OCI-LY3 (cell line): ENCODE measurements around the gene PNLIPRP3.

Experiments
- H2AFZ ChIP-seq: fragments of 200-600, 300-600 bp; shearing (Covaris generic); 2 replicates; pipeline ENCODE4 v1.6.0; 2014; ENCODE audit warnings: antibody characterized with exemption, low read depth, low read length
- H3K27ac ChIP-seq: fragments of 200-600, 300-600 bp; sonication (generic); 2 replicates; pipeline ENCODE4 v1.5.1; 2014; ENCODE audit warnings: mild to moderate bottlenecking, low read length, moderate library complexity, mixed read lengths
- H3K27me3 ChIP-seq: fragments of 200-600, 300-600 bp; sonication (generic); 2 replicates; pipeline ENCODE4 v1.6.1; 2014; ENCODE audit warnings: low read depth, low read length, mixed read lengths
- H3K36me3 ChIP-seq: fragments of 200-600, 300-600 bp; sonication (generic); replicated peaks from 2 replicates; pipeline ENCODE3; 2014; ENCODE audit warnings: low read depth, low read length, mixed read lengths
- H3K4me1 ChIP-seq: fragments of 300-600, 200-600 bp; sonication (generic); 2 replicates; pipeline ENCODE4 v1.6.1; 2014; ENCODE audit warnings: low read length, mixed read lengths
- H3K4me2 ChIP-seq: fragments of 200-600, 300-600 bp; sonication (generic); 2 replicates; pipeline ENCODE4 v1.6.1; 2014; ENCODE audit warnings: low read length, mixed read lengths
- H3K4me3 ChIP-seq: fragments of 300-600, 200-600 bp; sonication (generic); 2 replicates; pipeline ENCODE4 v1.5.1; 2014; ENCODE audit warnings: antibody characterized with exemption, mild to moderate bottlenecking, low read length, moderate library complexity
- H3K79me2 ChIP-seq: fragments of 300-600, 200-600 bp; shearing (Covaris generic); 2 replicates; pipeline ENCODE4 v1.6.1; 2014; ENCODE audit warnings: mild to moderate bottlenecking, low read length, mixed read lengths
- H3K9ac ChIP-seq: fragments of 300-600, 200-600 bp; shearing (Covaris generic); 2 replicates; pipeline ENCODE4 v1.6.0; 2014; ENCODE audit warnings: mild to moderate bottlenecking, low read length, moderate library complexity
- H3K9me3 ChIP-seq: fragments of 200-600, 300-600 bp; shearing (Covaris generic); 2 replicates; pipeline ENCODE4 v1.6.1; 2014; ENCODE audit warnings: low read length, mixed read lengths; ENCODE audit not compliant: insufficient read depth
- H4K20me1 ChIP-seq: fragments of 200-600, 300-600 bp; sonication (generic); 2 replicates; pipeline ENCODE4 v1.6.1; 2016; ENCODE audit warnings: low read length, mixed read lengths; ENCODE audit not compliant: insufficient read depth
- EZH2phosphoT487 ChIP-seq: fragments of 200-600 bp; shearing (Covaris generic); IDR thresholded peaks from 2 replicates; pipeline ENCODE4 v1.6.1; 2018; ENCODE audit warnings: antibody characterized with exemption, mixed run types, low read depth
- TF ChIP-seq, protein P1 (sequence below): fragments of 200-600, 300-600 bp; sonication (generic); IDR thresholded peaks from 2 replicates; pipeline ENCODE4 v1.5.1; 2014; ENCODE audit warnings: antibody characterized with exemption, low read length, low read depth

Gene PNLIPRP3

GRCh38 chr10:116408719-116409118 is 18.9 kb upstream of the PNLIPRP3 start:
- no peaks in the 10 kb centered on the region for H4K20me1 ChIP-seq
- no peak overlapping the region for H3K9ac ChIP-seq
- no peak overlapping the region for H2AFZ ChIP-seq
- peaks cover 11% of the 10 kb centered on the region for H3K4me1 ChIP-seq
- TF ChIP-seq, protein P1, sequence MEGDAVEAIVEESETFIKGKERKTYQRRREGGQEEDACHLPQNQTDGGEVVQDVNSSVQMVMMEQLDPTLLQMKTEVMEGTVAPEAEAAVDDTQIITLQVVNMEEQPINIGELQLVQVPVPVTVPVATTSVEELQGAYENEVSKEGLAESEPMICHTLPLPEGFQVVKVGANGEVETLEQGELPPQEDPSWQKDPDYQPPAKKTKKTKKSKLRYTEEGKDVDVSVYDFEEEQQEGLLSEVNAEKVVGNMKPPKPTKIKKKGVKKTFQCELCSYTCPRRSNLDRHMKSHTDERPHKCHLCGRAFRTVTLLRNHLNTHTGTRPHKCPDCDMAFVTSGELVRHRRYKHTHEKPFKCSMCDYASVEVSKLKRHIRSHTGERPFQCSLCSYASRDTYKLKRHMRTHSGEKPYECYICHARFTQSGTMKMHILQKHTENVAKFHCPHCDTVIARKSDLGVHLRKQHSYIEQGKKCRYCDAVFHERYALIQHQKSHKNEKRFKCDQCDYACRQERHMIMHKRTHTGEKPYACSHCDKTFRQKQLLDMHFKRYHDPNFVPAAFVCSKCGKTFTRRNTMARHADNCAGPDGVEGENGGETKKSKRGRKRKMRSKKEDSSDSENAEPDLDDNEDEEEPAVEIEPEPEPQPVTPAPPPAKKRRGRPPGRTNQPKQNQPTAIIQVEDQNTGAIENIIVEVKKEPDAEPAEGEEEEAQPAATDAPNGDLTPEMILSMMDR, result no peak
- TF ChIP-seq EZH2phosphoT487, result no peak
- no peaks in the 10 kb centered on the region for H3K36me3 ChIP-seq
- H3K27me3 ChIP-seq, result no peaks in the 10 kb centered on the region
- H3K79me2 ChIP-seq, result no peaks in the 10 kb centered on the region
- H3K9me3 ChIP-seq, result no peaks in the 10 kb centered on the region
- H3K27ac ChIP-seq, result peak overlapping the region; percentile 30; the same call in 1 of the 2 replicates
- H3K4me3 ChIP-seq, result no peak overlapping the region
- H3K4me2 ChIP-seq, result peak overlapping the region; percentile 50

- Histone ChIP-seq H3K4me2 (no peak overlapping the region), H3K9ac (no peak overlapping the region), H4K20me1 (no peaks in the 10 kb centered on the region), H3K79me2 (no peaks in the 10 kb centered on the region), H3K36me3 (no peaks in the 10 kb centered on the region), H2AFZ (no peak overlapping the region), H3K4me1 (peaks cover 11% of the 10 kb centered on the region), H3K27ac (no peak overlapping the region), H3K27me3 (no peaks in the 10 kb centered on the region), H3K9me3 (no peaks in the 10 kb centered on the region), H3K4me3 (no peak overlapping the region)
- TF ChIP-seq EZH2phosphoT487, result no peak
- TF ChIP-seq, protein P1, result no peak
Observed at GRCh38 chr10:116410351-116410750, 17.3 kb upstream of the PNLIPRP3 start.

DNA sequence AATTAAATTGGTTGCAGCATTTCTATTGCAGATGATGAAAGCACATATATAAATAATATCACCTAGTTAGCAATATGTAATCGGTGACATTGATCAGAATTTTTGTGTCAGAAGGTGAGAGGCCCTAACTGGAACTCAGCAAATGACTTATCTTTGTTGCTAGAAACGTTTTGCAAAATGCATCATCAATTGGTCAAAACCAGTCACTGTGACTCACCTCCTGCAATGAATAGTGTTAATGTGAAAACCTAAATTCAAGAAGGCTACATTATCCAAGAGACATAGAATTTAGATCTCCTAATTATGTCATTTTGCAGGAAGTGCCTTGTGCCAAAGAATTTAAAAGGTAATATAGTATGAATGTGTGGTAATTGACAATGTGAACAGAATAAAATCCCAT is 9.8 kb upstream of the PNLIPRP3 start:
- H3K4me1 ChIP-seq, result no peaks in the 10 kb centered on the region
- no peak for TF ChIP-seq EZH2phosphoT487
- TF ChIP-seq, protein P1, result no peak
- H3K79me2 ChIP-seq, result no peaks in the 10 kb centered on the region
- H3K9me3 ChIP-seq, result no peaks in the 10 kb centered on the region
- H3K27ac ChIP-seq, result no peak overlapping the region
- no peaks in the 10 kb centered on the region for H3K27me3 ChIP-seq
- no peak overlapping the region for H3K4me2 ChIP-seq
- no peaks in the 10 kb centered on the region for H3K36me3 ChIP-seq
- no peak overlapping the region for H3K9ac ChIP-seq
- H4K20me1 ChIP-seq, result no peaks in the 10 kb centered on the region
- H3K4me3 ChIP-seq, result no peak overlapping the region
- no peak overlapping the region for H2AFZ ChIP-seq

- H3K27ac ChIP-seq, result no peak overlapping the region
- H3K4me2 ChIP-seq, result no peak overlapping the region
- no peaks in the 10 kb centered on the region for H4K20me1 ChIP-seq
- no peaks in the 10 kb centered on the region for H3K9me3 ChIP-seq
- no peaks in the 10 kb centered on the region for H3K4me1 ChIP-seq
- H3K36me3 ChIP-seq, result no peaks in the 10 kb centered on the region
- no peaks in the 10 kb centered on the region for H3K79me2 ChIP-seq
- no peak overlapping the region for H3K9ac ChIP-seq
- TF ChIP-seq EZH2phosphoT487, result no peak
- TF ChIP-seq, protein P1, result no peak
- no peak overlapping the region for H2AFZ ChIP-seq
- H3K27me3 ChIP-seq, result no peaks in the 10 kb centered on the region
- H3K4me3 ChIP-seq, result no peak overlapping the region
Observed at GRCh38 chr10:116418389-116418788, 9.3 kb upstream of the PNLIPRP3 start.
